Neural progenitor cell (in vitro differentiated cells): ENCODE data around the gene FUT4.

Experiments used
- CTCF ChIP-seq: fragments of 200-600 bp; sonication (generic); IDR thresholded peaks from 2 replicates; pipeline ENCODE4 v1.5.1; 2017; ENCODE audit warnings: antibody characterized with exemption, mild to moderate bottlenecking
- EZH2 ChIP-seq: fragments of 200-600 bp; sonication (generic); IDR thresholded peaks from 2 replicates; pipeline ENCODE4 v1.6.1; 2017; ENCODE audit warnings: antibody characterized with exemption, mild to moderate bottlenecking, moderate library complexity
- EZH2phosphoT487 ChIP-seq: fragments of 200-600 bp; sonication (generic); IDR thresholded peaks from 2 replicates; pipeline ENCODE4 v1.6.1; 2017; ENCODE audit warnings: antibody characterized with exemption

- TF ChIP-seq CTCF (no peak), EZH2 (no peak), EZH2phosphoT487 (no peak)
Measured at GRCh38 chr11:94593030-94593429, 49.3 kb downstream of the FUT4 start.
